Activated naive CD4-positive, alpha-beta T cell treated with anti-CD3 and anti-CD28 coated beads for 36 hours (primary cell): ENCODE measurements around the gene CFAP52. TPM values are rescaled to one million over a fixed set of nuclear protein-coding genes. Genes with fewer than 3 reads are reported as not detected.

Source experiments
- CTCF ChIA-PET: fragments of 350-600 bp; sonication (Branson Sonifier 250); formaldehyde crosslinking; loops from one replicate; lab custom pipeline; 2021; ENCODE audit warnings: antibody characterized with exemption; lab: Charles Lee
- DNase-seq: peaks from one replicate; pipeline ENCODE4 v3.0.0-alpha.2; 2020
- H3K27ac Mint-ChIP-seq: one replicate; pipeline ENCODE4 v1.8.0; 2021; ENCODE audit warnings: mild to moderate bottlenecking, mixed read lengths
- H3K27me3 Mint-ChIP-seq: one replicate; pipeline ENCODE4 v1.8.0; 2021; ENCODE audit warnings: low read depth, mixed read lengths
- H3K36me3 Mint-ChIP-seq: one replicate; pipeline ENCODE4 v1.8.0; 2021; ENCODE audit warnings: low read depth, mixed read lengths
- H3K4me1 Mint-ChIP-seq: one replicate; pipeline ENCODE4 v1.8.0; 2021; ENCODE audit warnings: low read depth, mixed read lengths
- H3K4me3 Mint-ChIP-seq: one replicate; pipeline ENCODE4 v1.8.0; 2021; ENCODE audit warnings: mild to moderate bottlenecking, moderate library complexity, mixed read lengths
- H3K9me3 Mint-ChIP-seq: one replicate; pipeline ENCODE4 v1.8.0; 2021; ENCODE audit warnings: mixed read lengths
- intact Hi-C: fragments of 100-400 bp; cut with micrococcal nuclease; formaldehyde crosslinking; loops from one replicate; pipeline ENCODE4 v1.15.1; 2023
- total RNA-seq, 2 experiments: library from RNA; stranded (reverse); gene quantifications; one replicate each; pipeline ENCODE4 v1.2.3, GENCODE V29; 2021

Gene CFAP52
- not detected for total RNA-seq

- intact Hi-C loops: loop anchor here (1.0 to 2.0 kb wide), 3 partner anchors 68 to 190 kb away; partner anchors contain the start of gene USP43
- peak within 1 kb of the TSS; percentile 59 for H3K27ac Mint-ChIP-seq
- H3K4me1 Mint-ChIP-seq: peaks cover 22% of the 10 kb centered on the region
- H3K4me3 Mint-ChIP-seq: peak within 1 kb of the TSS; percentile 84
- no peaks in the 10 kb centered on the region for H3K27me3 Mint-ChIP-seq
- H3K36me3 Mint-ChIP-seq: no peaks in the 10 kb centered on the region
- no peaks in the 10 kb centered on the region for H3K9me3 Mint-ChIP-seq
- DNase-seq: peak; percentile 78
- CTCF ChIA-PET: interaction anchor here (0.6 to 2.4 kb wide), 12 partner anchors 9 to 167 kb away, joined by 3 to 12 read pairs (median 6); no protein-coding TSS in a partner anchor
These were observed at the start of gene CFAP52 for GRCh38 chr17:9576521-9577372. Gene CFAP52, plus strand, starts transcription at chr17:9576642. Its CDS starts 54 bp downstream, at chr17:9576696.

GRCh38 chr17:9527788-9528187 is 48.7 kb upstream of the CFAP52 start:
- Mint-ChIP-seq H3K27ac (no peak overlapping the region), H3K4me1 (peaks cover 10% of the 10 kb centered on the region), H3K36me3 (no peaks in the 10 kb centered on the region), H3K4me3 (no peak overlapping the region), H3K9me3 (no peaks in the 10 kb centered on the region), H3K27me3 (no peaks in the 10 kb centered on the region)
- no peak for DNase-seq
- CTCF ChIA-PET: no interaction called here
- intact Hi-C loops: loop anchor here (2.0 to 5.0 kb wide), 2 partner anchors 235 to 533 kb away; no protein-coding TSS in a partner anchor

- intact Hi-C loops: loop anchor here (2.0 to 5.0 kb wide), 2 partner anchors 237 to 534 kb away; no protein-coding TSS in a partner anchor
- DNase-seq: peak; percentile 15
- Mint-ChIP-seq H3K4me1 (peaks cover 10% of the 10 kb centered on the region), H3K27me3 (no peaks in the 10 kb centered on the region), H3K36me3 (no peaks in the 10 kb centered on the region), H3K9me3 (no peaks in the 10 kb centered on the region), H3K4me3 (no peak overlapping the region), H3K27ac (no peak overlapping the region)
- CTCF ChIA-PET: no interaction called here
These were observed 47.3 kb upstream of the CFAP52 start for GRCh38 chr17:9529033-9529700.

GRCh38 chr17:9531034-9531433 is 45.4 kb upstream of the CFAP52 start:
- H3K9me3 Mint-ChIP-seq: no peaks in the 10 kb centered on the region
- H3K4me1 Mint-ChIP-seq: peaks cover 10% of the 10 kb centered on the region
- H3K4me3 Mint-ChIP-seq: no peak overlapping the region
- no peak for DNase-seq
- CTCF ChIA-PET: no interaction called here
- no peak overlapping the region for H3K27ac Mint-ChIP-seq
- no peaks in the 10 kb centered on the region for H3K36me3 Mint-ChIP-seq
- no peaks in the 10 kb centered on the region for H3K27me3 Mint-ChIP-seq
- intact Hi-C loops: no loop called here

- intact Hi-C loops: no loop called here
- no peak overlapping the region for H3K4me3 Mint-ChIP-seq
- no peaks in the 10 kb centered on the region for H3K36me3 Mint-ChIP-seq
- H3K4me1 Mint-ChIP-seq: peaks cover 10% of the 10 kb centered on the region
- no peaks in the 10 kb centered on the region for H3K27me3 Mint-ChIP-seq
- H3K27ac Mint-ChIP-seq: no peak overlapping the region
- H3K9me3 Mint-ChIP-seq: no peaks in the 10 kb centered on the region
- DNase-seq: no peak
- CTCF ChIA-PET: no interaction called here
These were observed 43.7 kb upstream of the CFAP52 start for GRCh38 chr17:9532715-9533114.

- intact Hi-C loops: no loop called here
These were observed 43.0 kb upstream of the CFAP52 start for GRCh38 chr17:9533441-9533840.

GRCh38 chr17:9536061-9536460 is 40.4 kb upstream of the CFAP52 start:
- Mint-ChIP-seq H3K4me1 (no peaks in the 10 kb centered on the region), H3K27ac (no peak overlapping the region), H3K27me3 (no peaks in the 10 kb centered on the region), H3K36me3 (peaks cover 15% of the 10 kb centered on the region), H3K9me3 (no peaks in the 10 kb centered on the region), H3K4me3 (no peak overlapping the region)
- DNase-seq: no peak
- CTCF ChIA-PET: no interaction called here
- intact Hi-C loops: no loop called here

More at GRCh38 chr17:9533441-9533840, 43.0 kb upstream of the CFAP52 start:
- no peak overlapping the region for H3K4me3 Mint-ChIP-seq
- no peaks in the 10 kb centered on the region for H3K36me3 Mint-ChIP-seq
- peaks cover 10% of the 10 kb centered on the region for H3K4me1 Mint-ChIP-seq
- CTCF ChIA-PET: interaction anchor here (0.7 kb wide), 1 partner anchor 251 kb away, joined by 4 read pairs; no protein-coding TSS in a partner anchor
- no peak overlapping the region for H3K27ac Mint-ChIP-seq
- no peaks in the 10 kb centered on the region for H3K9me3 Mint-ChIP-seq
- H3K27me3 Mint-ChIP-seq: no peaks in the 10 kb centered on the region
- no peak for DNase-seq

GRCh38 chr17:9537177-9537776 is 39.2 kb upstream of the CFAP52 start:
- H3K27me3 Mint-ChIP-seq: no peaks in the 10 kb centered on the region
- intact Hi-C loops: no loop called here
- no peak overlapping the region for H3K27ac Mint-ChIP-seq
- CTCF ChIA-PET: no interaction called here
- peaks cover 16% of the 10 kb centered on the region for H3K36me3 Mint-ChIP-seq
- H3K4me1 Mint-ChIP-seq: no peaks in the 10 kb centered on the region
- H3K4me3 Mint-ChIP-seq: no peak overlapping the region
- H3K9me3 Mint-ChIP-seq: no peaks in the 10 kb centered on the region
- no peak for DNase-seq

GRCh38 chr17:9538626-9539025 is 37.8 kb upstream of the CFAP52 start:
- DNase-seq: no peak
- intact Hi-C loops: no loop called here
- no peak overlapping the region for H3K27ac Mint-ChIP-seq
- no peaks in the 10 kb centered on the region for H3K9me3 Mint-ChIP-seq
- no peaks in the 10 kb centered on the region for H3K27me3 Mint-ChIP-seq
- peaks cover 18% of the 10 kb centered on the region for H3K36me3 Mint-ChIP-seq
- no peaks in the 10 kb centered on the region for H3K4me1 Mint-ChIP-seq
- no peak overlapping the region for H3K4me3 Mint-ChIP-seq
- CTCF ChIA-PET: no interaction called here

GRCh38 chr17:9541718-9542117 is 34.7 kb upstream of the CFAP52 start:
- Mint-ChIP-seq H3K4me1 (no peaks in the 10 kb centered on the region), H3K27me3 (no peaks in the 10 kb centered on the region), H3K4me3 (no peak overlapping the region), H3K27ac (no peak overlapping the region), H3K36me3 (peaks cover 22% of the 10 kb centered on the region), H3K9me3 (no peaks in the 10 kb centered on the region)
- intact Hi-C loops: no loop called here
- CTCF ChIA-PET: interaction anchor here (0.6 to 1.6 kb wide), 2 partner anchors 20 to 29 kb away, joined by 3 to 6 read pairs; no protein-coding TSS in a partner anchor
- DNase-seq: no peak

DNA sequence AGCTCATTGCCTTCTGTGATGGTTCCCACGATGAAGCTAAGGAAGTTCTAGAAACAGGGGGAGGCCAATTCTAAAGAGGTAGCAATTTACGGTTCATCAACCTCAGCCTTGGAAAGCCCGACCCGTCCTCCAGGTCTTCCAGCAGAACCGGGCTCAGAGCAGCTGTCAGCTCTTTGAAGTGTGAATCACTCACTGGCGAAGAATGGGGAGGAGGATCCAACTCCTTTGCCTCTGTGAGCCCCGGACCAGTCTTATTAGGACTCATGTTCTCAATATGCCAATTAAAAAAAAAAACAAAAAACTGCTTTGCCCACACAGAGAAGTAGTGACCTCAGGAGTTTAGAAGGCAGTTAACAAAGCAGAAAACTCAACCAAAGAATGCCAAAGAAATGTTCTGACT is 32.2 kb upstream of the CFAP52 start:
- CTCF ChIA-PET: interaction anchor here (0.6 kb wide), 1 partner anchor 220 kb away, joined by 5 read pairs; no protein-coding TSS in a partner anchor
- Mint-ChIP-seq H3K36me3 (peaks cover 17% of the 10 kb centered on the region), H3K9me3 (no peaks in the 10 kb centered on the region)

DNA sequence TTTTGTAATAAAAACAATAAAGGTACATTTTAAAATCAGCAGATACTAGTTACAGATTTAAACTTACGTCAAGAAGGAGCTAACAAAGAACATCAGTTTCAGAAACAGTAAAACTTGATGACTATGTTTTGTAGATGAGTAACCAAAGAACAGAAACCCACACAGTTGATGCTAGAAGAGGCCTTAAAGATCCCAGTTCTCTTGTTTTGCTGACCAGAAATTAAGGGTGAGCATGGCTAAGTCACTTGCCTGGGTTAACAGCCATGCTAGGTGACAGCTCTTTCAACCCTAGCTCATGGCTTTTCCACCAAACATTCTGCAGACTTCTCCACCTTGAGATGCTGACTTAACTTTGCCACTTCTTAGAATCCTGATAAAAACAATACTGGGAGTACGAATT is 27.2 kb upstream of the CFAP52 start:
- no peak for DNase-seq
- H3K4me1 Mint-ChIP-seq: peaks cover 4% of the 10 kb centered on the region
- no peaks in the 10 kb centered on the region for H3K9me3 Mint-ChIP-seq
- H3K4me3 Mint-ChIP-seq: no peak overlapping the region
- H3K36me3 Mint-ChIP-seq: peaks cover 8% of the 10 kb centered on the region
- CTCF ChIA-PET: interaction anchor here (0.6 to 1.2 kb wide), 2 partner anchors 16 to 215 kb away, joined by 3 read pairs; no protein-coding TSS in a partner anchor
- no peaks in the 10 kb centered on the region for H3K27me3 Mint-ChIP-seq
- no peak overlapping the region for H3K27ac Mint-ChIP-seq
- intact Hi-C loops: no loop called here

More for the DNA sequence above, 32.2 kb upstream of the CFAP52 start:
- intact Hi-C loops: no loop called here
- Mint-ChIP-seq H3K4me1 (peaks cover under 1% of the 10 kb centered on the region), H3K27me3 (no peaks in the 10 kb centered on the region), H3K27ac (no peak overlapping the region), H3K4me3 (no peak overlapping the region)
- DNase-seq: no peak
